Glutamatergic neuron (in vitro differentiated cells): ENCODE measurements around the gene PTPN13. TPM values are rescaled to one million over a fixed set of nuclear protein-coding genes. Genes with fewer than 3 reads are reported as not detected.

Source experiments
- DNase-seq: peaks from one replicate; pipeline ENCODE4 v3.0.0; 2022
- H3K27ac Mint-ChIP-seq: one replicate; pipeline ENCODE4 v1.8.0; 2020; ENCODE audit warnings: mild to moderate bottlenecking, mixed read lengths, inconsistent platforms; ENCODE audit not compliant: unreplicated experiment
- H3K27me3 Mint-ChIP-seq: one replicate; pipeline ENCODE4 v1.8.0; 2020; ENCODE audit warnings: mild to moderate bottlenecking, moderate library complexity, mixed read lengths, inconsistent platforms; ENCODE audit not compliant: unreplicated experiment
- H3K36me3 Mint-ChIP-seq: one replicate; pipeline ENCODE4 v1.8.0; 2020; ENCODE audit warnings: mild to moderate bottlenecking, mixed read lengths, inconsistent platforms; ENCODE audit not compliant: unreplicated experiment
- H3K4me1 Mint-ChIP-seq: one replicate; pipeline ENCODE4 v1.8.0; 2020; ENCODE audit warnings: mild to moderate bottlenecking, low read depth, mixed read lengths, inconsistent platforms; ENCODE audit not compliant: unreplicated experiment
- H3K4me3 Mint-ChIP-seq: one replicate; pipeline ENCODE4 v1.8.0; 2020; ENCODE audit warnings: mild to moderate bottlenecking, mixed read lengths, inconsistent platforms; ENCODE audit not compliant: unreplicated experiment
- H3K9me3 Mint-ChIP-seq: one replicate; pipeline ENCODE4 v1.8.0; 2020; ENCODE audit warnings: mild to moderate bottlenecking, moderate library complexity, mixed read lengths, inconsistent platforms; ENCODE audit not compliant: unreplicated experiment
- CTCF ChIP-seq: fragments of 200-600 bp; sonication (generic); IDR thresholded peaks from one replicate; pipeline ENCODE4 v1.5.0; 2021; ENCODE audit not compliant: partially characterized antibody, unreplicated experiment
- total RNA-seq: library from RNA; stranded (reverse); fragmentation: NEBNext Ultra II Directional; extraction: Animal tissue kit (Norgen Biotek cat#: 25700); gene quantifications from one replicate; pipeline ENCODE4 v1.2.1, GENCODE V29; 2021; ENCODE audit not compliant: unreplicated experiment

Gene PTPN13
- total RNA-seq, 1 donor from 2014 or later, result 44.1 TPM

- H3K27ac Mint-ChIP-seq, result no peak overlapping the region
- H3K9me3 Mint-ChIP-seq, result peaks cover 3% of the 10 kb centered on the region
- H3K36me3 Mint-ChIP-seq, result no peaks in the 10 kb centered on the region
- TF ChIP-seq CTCF, result no peak
- H3K4me1 Mint-ChIP-seq, result no peaks in the 10 kb centered on the region
- no peak for DNase-seq
- H3K27me3 Mint-ChIP-seq, result no peaks in the 10 kb centered on the region
- no peak overlapping the region for H3K4me3 Mint-ChIP-seq
These were observed 253.5 kb downstream of the PTPN13 start for GRCh38 chr4:86847571-86847970.

GRCh38 chr4:86848136-86848535, 254.0 kb downstream of the PTPN13 start:
- no peak overlapping the region for H3K4me3 Mint-ChIP-seq
- no peak for TF ChIP-seq CTCF

GRCh38 chr4:86848732-86849619, 254.9 kb downstream of the PTPN13 start, which contains the start of gene SLC10A6:
TSS of gene SLC10A6 (minus strand) at chr4:86849384. CDS start at chr4:86849115, 269 bp downstream.
- TF ChIP-seq CTCF, result no peak
- Mint-ChIP-seq H3K4me1 (no peaks in the 10 kb centered on the region), H3K9me3 (peaks cover 3% of the 10 kb centered on the region), H3K36me3 (no peaks in the 10 kb centered on the region), H3K27me3 (no peaks in the 10 kb centered on the region), H3K27ac (no peak within 1 kb of the TSS), H3K4me3 (no peak within 1 kb of the TSS)
- no peak for DNase-seq

More at GRCh38 chr4:86848136-86848535, 254.0 kb downstream of the PTPN13 start:
- H3K36me3 Mint-ChIP-seq, result no peaks in the 10 kb centered on the region
- no peak for DNase-seq
- no peaks in the 10 kb centered on the region for H3K27me3 Mint-ChIP-seq
- no peak overlapping the region for H3K27ac Mint-ChIP-seq
- no peaks in the 10 kb centered on the region for H3K4me1 Mint-ChIP-seq
- peaks cover 3% of the 10 kb centered on the region for H3K9me3 Mint-ChIP-seq

- no peak for DNase-seq
- no peaks in the 10 kb centered on the region for H3K4me1 Mint-ChIP-seq
- H3K36me3 Mint-ChIP-seq, result no peaks in the 10 kb centered on the region
- H3K4me3 Mint-ChIP-seq, result no peak overlapping the region
- no peak for TF ChIP-seq CTCF
- H3K27me3 Mint-ChIP-seq, result peaks cover 3% of the 10 kb centered on the region
- no peak overlapping the region for H3K27ac Mint-ChIP-seq
- H3K9me3 Mint-ChIP-seq, result no peaks in the 10 kb centered on the region
These were observed 259.1 kb downstream of the PTPN13 start for GRCh38 chr4:86853209-86853608.

GRCh38 chr4:86855572-86855971, 261.5 kb downstream of the PTPN13 start:
- no peak for TF ChIP-seq CTCF
- peaks cover 3% of the 10 kb centered on the region for H3K27me3 Mint-ChIP-seq
- DNase-seq, result no peak

More at GRCh38 chr4:86855572-86855971, 261.5 kb downstream of the PTPN13 start:
- Mint-ChIP-seq H3K9me3 (no peaks in the 10 kb centered on the region), H3K36me3 (no peaks in the 10 kb centered on the region), H3K4me3 (no peak overlapping the region), H3K4me1 (no peaks in the 10 kb centered on the region), H3K27ac (no peak overlapping the region)
